Type B pancreatic cell (in vitro differentiated cells): ENCODE data around the gene MAML2. TPM values are rescaled to one million over a fixed set of nuclear protein-coding genes. Genes with fewer than 3 reads are reported as not detected.

Experiments
- DNase-seq: peaks from one replicate; pipeline ENCODE4 v3.0.0; 2021; ENCODE audit warnings: mixed read lengths; ENCODE audit not compliant: unreplicated experiment; ENCODE audit errors: extremely low spot score
- H3K27ac Mint-ChIP-seq: 2 replicates; pipeline ENCODE4 v1.8.0; 2021; ENCODE audit warnings: mild to moderate bottlenecking, mixed read lengths
- H3K27me3 Mint-ChIP-seq: 2 replicates; pipeline ENCODE4 v1.8.0; 2021; ENCODE audit warnings: mixed read lengths
- H3K36me3 Mint-ChIP-seq: 2 replicates; pipeline ENCODE4 v1.8.0; 2021; ENCODE audit warnings: mixed read lengths
- H3K4me1 Mint-ChIP-seq: one replicate; pipeline ENCODE4 v1.8.0; 2021; ENCODE audit warnings: mixed read lengths; ENCODE audit not compliant: unreplicated experiment
- H3K4me3 Mint-ChIP-seq: 2 replicates; pipeline ENCODE4 v1.8.0; 2021; ENCODE audit warnings: mild to moderate bottlenecking, mixed read lengths
- H3K9me3 Mint-ChIP-seq: 2 replicates; pipeline ENCODE4 v1.8.0; 2021; ENCODE audit warnings: mixed read lengths
- total RNA-seq: library from RNA; stranded (reverse); gene quantifications from 2 replicates; pipeline ENCODE4 v1.2.1, GENCODE V29; 2021; ENCODE audit warnings: low replicate concordance
- TF ChIP-seq, protein P1 (sequence below): fragments of 200-600 bp; sonication (generic); conservative IDR thresholded peaks from 2 replicates; pipeline ENCODE4 v1.5.0; 2021; ENCODE audit warnings: antibody characterized with exemption, mild to moderate bottlenecking

The MAML2 gene
- total RNA-seq, 1 donor from 2014 or later, result 20.8 TPM

DNA sequence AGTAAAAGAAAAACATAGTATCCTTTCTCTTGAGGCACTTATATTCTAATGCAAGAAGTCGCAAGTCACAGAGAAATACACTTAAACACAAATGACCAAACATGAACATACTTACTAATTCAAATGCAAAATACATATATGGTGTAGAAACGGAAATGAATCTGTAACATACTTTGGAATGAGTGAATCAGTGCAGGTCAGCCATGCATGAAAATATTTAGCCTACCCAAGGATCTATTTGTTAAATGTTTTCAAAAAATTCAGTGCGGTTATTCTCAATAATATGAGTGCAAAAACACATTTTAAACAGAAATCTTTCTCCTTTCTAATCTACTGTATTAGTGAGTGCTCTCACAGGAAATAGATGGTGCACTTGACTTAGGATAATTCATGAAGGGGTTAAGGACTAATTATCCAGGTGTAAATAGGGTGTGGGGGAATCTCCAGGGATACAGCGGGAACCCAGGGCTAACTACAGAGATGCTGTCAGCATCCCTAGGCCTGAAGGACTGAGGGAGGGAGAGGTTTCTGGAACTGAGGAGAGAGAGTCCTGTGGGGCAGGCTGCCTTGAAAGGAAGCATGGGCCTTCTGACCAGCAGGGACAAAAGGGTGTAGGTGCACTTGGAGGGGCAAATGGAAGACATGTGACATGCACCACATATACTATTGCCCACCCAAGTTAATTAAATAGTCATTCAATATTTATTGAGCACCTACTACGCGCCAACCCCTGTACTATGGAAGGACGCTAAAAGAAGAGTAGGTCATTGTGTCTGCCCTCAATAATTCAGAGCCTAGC lies 139.2 kb downstream of the MAML2 start:
- H3K4me3 Mint-ChIP-seq, result no peak overlapping the region
- TF ChIP-seq, protein P1, sequence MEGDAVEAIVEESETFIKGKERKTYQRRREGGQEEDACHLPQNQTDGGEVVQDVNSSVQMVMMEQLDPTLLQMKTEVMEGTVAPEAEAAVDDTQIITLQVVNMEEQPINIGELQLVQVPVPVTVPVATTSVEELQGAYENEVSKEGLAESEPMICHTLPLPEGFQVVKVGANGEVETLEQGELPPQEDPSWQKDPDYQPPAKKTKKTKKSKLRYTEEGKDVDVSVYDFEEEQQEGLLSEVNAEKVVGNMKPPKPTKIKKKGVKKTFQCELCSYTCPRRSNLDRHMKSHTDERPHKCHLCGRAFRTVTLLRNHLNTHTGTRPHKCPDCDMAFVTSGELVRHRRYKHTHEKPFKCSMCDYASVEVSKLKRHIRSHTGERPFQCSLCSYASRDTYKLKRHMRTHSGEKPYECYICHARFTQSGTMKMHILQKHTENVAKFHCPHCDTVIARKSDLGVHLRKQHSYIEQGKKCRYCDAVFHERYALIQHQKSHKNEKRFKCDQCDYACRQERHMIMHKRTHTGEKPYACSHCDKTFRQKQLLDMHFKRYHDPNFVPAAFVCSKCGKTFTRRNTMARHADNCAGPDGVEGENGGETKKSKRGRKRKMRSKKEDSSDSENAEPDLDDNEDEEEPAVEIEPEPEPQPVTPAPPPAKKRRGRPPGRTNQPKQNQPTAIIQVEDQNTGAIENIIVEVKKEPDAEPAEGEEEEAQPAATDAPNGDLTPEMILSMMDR, result no peak
- DNase-seq, result no peak
- H3K27me3 Mint-ChIP-seq, result no peaks in the 10 kb centered on the region
- H3K4me1 Mint-ChIP-seq, result peaks cover 55% of the 10 kb centered on the region
- H3K36me3 Mint-ChIP-seq, result peaks cover 19% of the 10 kb centered on the region
- peaks cover 6% of the 10 kb centered on the region for H3K9me3 Mint-ChIP-seq
- no peak overlapping the region for H3K27ac Mint-ChIP-seq

DNA sequence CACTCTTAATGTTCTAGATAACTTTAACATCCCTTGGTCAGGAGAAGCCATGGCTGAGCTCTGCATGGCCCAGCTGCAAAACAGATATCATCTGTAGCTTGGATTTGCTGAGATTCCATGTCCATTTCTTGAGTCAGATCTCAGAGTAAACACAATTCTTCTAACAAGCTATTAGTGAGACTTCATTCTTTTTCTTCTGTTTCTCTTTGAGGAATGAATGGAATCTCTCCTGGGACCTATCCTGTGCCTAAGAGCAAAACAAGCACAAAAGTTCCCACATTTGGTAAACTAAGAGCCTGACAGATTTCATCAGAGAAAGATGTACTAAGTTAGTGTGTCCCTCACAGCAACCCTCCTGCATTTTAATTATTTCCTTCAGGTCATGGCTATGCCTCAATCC lies 142.8 kb downstream of the MAML2 start:
- TF ChIP-seq, protein P1, result no peak
- H3K9me3 Mint-ChIP-seq, result peaks cover 6% of the 10 kb centered on the region
- no peaks in the 10 kb centered on the region for H3K27me3 Mint-ChIP-seq
- no peak for DNase-seq
- H3K27ac Mint-ChIP-seq, result peak overlapping the region; percentile 93
- peaks cover 62% of the 10 kb centered on the region for H3K4me1 Mint-ChIP-seq
- peaks cover 27% of the 10 kb centered on the region for H3K36me3 Mint-ChIP-seq
- no peak overlapping the region for H3K4me3 Mint-ChIP-seq

DNA sequence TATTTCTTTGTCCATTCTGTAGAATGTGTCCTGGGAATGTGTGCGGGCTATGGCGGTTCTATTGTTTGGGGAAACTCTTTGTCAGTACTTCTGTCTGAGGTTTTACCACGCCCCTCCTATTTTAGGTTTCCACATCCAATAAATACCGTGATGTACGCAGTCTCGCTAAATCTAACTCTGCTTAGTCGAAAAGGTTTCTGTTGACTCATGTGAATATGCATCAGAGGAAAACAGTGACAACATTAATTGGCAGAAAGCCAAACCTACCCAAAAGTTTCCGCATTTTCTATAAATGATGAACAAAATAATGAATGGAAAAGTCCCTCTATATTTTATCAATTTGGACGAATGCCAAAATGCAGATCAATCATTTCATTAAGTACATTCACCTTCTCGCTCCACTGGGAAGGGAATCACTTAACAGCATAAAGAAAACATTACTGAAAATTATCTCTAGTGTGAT lies 143.4 kb downstream of the MAML2 start:
- Mint-ChIP-seq H3K4me1 (peaks cover 64% of the 10 kb centered on the region), H3K36me3 (peaks cover 27% of the 10 kb centered on the region), H3K27me3 (no peaks in the 10 kb centered on the region), H3K27ac (peak overlapping the region; percentile 93), H3K9me3 (peaks cover 6% of the 10 kb centered on the region), H3K4me3 (peak overlapping the region; percentile 60)
- TF ChIP-seq, protein P1, result no peak
- DNase-seq, result no peak

DNA sequence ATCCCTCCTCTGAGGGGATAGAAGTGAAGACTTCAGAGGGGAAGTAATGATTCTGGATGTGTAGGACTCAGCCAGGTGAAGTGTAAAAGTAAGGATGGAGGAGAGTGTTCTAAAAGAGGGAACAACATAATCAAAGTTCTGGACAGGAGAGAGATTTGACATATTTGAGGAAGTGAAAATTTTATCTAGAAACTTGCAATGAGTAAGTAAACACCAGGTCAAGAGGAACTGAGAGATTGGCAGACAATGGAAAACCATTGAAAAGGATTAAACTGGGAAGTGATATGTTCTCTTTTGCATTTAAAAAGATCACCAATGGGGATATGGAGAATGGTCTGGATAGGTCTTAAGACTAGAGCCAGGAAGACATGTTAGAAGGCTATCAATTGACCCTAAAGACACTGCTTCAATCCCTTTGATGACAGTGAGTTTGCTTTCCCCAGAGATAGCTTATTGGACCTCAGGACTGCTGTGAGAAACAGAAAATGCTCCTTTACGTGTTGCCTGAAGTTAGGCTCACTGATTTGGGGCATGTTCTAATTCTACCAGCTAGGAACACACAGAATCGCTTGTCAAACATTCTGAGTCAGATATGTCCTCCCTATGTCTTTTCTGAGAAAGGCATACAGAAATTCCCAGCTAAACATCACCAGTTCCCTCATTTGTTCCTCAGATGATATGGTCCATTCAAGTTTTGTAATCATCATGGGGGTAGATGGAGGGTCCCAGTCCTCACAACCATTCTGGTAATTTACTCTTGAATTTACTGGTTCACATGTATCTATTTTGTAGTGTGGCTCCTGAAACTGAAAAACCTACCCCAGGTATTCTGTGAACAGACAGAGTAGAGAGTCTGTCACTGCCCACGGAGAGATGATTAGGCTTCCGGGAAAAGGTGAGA lies 144.9 kb downstream of the MAML2 start:
- H3K4me1 Mint-ChIP-seq, result peaks cover 63% of the 10 kb centered on the region
- H3K9me3 Mint-ChIP-seq, result peaks cover 6% of the 10 kb centered on the region
- no peak overlapping the region for H3K4me3 Mint-ChIP-seq
- H3K27me3 Mint-ChIP-seq, result no peaks in the 10 kb centered on the region
- no peak overlapping the region for H3K27ac Mint-ChIP-seq
- DNase-seq, result no peak
- H3K36me3 Mint-ChIP-seq, result peaks cover 24% of the 10 kb centered on the region
- TF ChIP-seq, protein P1, result no peak

DNA sequence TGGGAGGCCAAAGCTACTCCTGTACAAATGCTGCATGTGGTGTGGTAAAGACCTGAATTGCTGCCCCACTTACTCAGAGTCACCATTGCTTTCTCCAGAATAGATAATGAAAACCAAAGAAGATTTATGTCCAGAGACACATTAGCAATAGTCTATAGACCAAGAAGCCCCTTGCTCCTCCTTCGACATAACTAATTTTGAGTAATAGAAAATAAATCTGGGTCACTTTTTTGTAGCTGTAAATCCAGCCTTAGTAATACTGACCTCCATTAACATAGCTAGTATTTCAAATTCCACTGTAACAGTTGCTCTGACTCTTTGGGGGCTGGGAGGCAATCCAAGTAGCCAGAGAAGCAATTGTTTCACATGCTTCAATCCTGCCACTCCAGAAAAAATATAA lies 145.9 kb downstream of the MAML2 start:
- H3K4me1 Mint-ChIP-seq, result peaks cover 63% of the 10 kb centered on the region
- H3K27ac Mint-ChIP-seq, result peak overlapping the region; percentile 51
- H3K4me3 Mint-ChIP-seq, result no peak overlapping the region
- peaks cover 24% of the 10 kb centered on the region for H3K36me3 Mint-ChIP-seq
- H3K27me3 Mint-ChIP-seq, result no peaks in the 10 kb centered on the region
- peaks cover 10% of the 10 kb centered on the region for H3K9me3 Mint-ChIP-seq
- no peak for DNase-seq
- TF ChIP-seq, protein P1, result no peak
